Vagina (tissue), 2 donors: ENCODE data around the gene SUDS3.

Experiments
- POLR2A ChIP-seq, 2 donors: fragments of 450-650 bp; IDR thresholded peaks; one replicate each; pipeline ENCODE4 v1.6.1; 2017; ENCODE audit warnings: antibody characterized with exemption in 2 of 2, mild to moderate bottlenecking in 2 of 2, moderate library complexity in 2 of 2
- POLR2AphosphoS5 ChIP-seq, 2 donors: sonication (generic); formaldehyde crosslinking; IDR thresholded peaks; one replicate each; pipeline ENCODE4 v1.9.0; 2017; ENCODE audit warnings: antibody characterized with exemption in 2 of 2, mild to moderate bottlenecking in 2 of 2, low read depth in 1 of 2; ENCODE audit not compliant: insufficient read depth in 1 of 2
- TF ChIP-seq, protein P1 (sequence below), 3 experiments: fragments of 450-650 bp in 2 of 3; fragments of 200-600 bp in 1 of 3; sonication (generic) in 1 of 3; IDR thresholded peaks; one replicate each; pipeline ENCODE4 v1.5.1; 2017 to 2019; ENCODE audit warnings: antibody characterized with exemption in 3 of 3, mild to moderate bottlenecking in 2 of 3, moderate library complexity in 2 of 3

DNA sequence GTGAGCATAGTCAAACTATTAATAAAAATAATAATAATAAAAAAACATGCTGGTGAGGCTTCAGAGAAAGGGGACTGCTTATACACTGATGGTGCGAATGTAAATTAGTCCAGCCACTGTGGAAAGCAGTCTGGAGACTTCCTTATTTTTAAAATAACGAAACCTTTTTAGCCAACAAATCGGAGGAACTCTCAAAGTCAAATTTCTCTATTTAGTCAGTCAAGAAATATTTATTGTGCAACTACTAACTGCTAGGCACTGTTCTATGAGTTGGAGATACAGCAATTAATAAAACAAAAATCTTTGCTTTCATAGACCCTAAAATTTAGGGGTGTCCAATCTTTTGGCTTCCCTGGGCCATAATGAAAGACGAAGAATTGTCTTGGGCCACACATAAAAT is 14.5 kb upstream of the SUDS3 start:
- TF ChIP-seq, protein P1, sequence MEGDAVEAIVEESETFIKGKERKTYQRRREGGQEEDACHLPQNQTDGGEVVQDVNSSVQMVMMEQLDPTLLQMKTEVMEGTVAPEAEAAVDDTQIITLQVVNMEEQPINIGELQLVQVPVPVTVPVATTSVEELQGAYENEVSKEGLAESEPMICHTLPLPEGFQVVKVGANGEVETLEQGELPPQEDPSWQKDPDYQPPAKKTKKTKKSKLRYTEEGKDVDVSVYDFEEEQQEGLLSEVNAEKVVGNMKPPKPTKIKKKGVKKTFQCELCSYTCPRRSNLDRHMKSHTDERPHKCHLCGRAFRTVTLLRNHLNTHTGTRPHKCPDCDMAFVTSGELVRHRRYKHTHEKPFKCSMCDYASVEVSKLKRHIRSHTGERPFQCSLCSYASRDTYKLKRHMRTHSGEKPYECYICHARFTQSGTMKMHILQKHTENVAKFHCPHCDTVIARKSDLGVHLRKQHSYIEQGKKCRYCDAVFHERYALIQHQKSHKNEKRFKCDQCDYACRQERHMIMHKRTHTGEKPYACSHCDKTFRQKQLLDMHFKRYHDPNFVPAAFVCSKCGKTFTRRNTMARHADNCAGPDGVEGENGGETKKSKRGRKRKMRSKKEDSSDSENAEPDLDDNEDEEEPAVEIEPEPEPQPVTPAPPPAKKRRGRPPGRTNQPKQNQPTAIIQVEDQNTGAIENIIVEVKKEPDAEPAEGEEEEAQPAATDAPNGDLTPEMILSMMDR (IDR thresholded peaks at IDR 0.05) = no peak
- TF ChIP-seq POLR2A (IDR thresholded peaks at IDR 0.05) (no peak), POLR2AphosphoS5 (IDR thresholded peaks at IDR 0.05; ENCODE audit: insufficient read depth in 1 of 2, low read depth in 1 of 2) (no peak)
